ENCODE data around the gene IQGAP2.

IQGAP2 gene

DNA sequence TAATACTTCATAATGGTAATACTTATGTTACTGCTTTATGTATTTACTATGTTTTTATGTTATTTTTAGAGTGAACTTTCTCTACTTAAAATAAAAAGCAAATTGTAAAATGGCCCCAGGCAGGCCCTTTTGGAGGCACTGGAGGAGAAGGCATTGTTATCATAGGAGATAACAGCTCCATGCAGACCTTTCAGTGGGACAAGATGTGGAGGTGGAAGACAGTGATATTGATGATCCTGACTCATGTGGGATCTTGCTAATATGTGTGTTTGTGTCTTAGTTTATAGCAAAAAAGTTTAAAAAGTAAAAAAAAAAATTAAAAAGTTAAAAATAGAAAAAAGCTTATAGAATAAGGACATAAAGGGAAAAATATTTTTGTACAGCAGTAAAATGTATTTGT lies 74.5 kb downstream of the IQGAP2 start:
- no peak for DNase-seq (ENCODE audit: low read depth in 2 of 2)

DNA sequence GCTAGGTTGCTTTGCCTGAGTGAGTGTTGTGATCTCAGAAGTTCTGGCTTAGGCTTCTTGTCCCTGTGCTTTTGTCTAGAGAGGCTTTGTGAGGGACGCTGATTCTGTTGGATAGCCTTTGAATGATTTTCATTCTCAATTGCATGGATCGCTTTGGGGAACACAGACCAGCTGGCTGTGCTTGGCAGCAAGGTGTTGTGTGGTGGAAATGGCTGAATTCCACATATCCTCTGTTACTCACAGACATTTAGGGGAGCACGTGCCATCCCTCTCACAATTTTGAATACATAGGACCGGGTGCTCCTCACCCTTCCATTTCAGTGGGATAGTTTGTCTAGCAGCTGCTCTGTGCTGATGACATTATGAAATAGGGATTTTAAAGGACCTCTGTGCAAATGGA lies 76.2 kb downstream of the IQGAP2 start:
- DNase-seq (ENCODE audit: low read depth in 2 of 2) = no peak

DNA sequence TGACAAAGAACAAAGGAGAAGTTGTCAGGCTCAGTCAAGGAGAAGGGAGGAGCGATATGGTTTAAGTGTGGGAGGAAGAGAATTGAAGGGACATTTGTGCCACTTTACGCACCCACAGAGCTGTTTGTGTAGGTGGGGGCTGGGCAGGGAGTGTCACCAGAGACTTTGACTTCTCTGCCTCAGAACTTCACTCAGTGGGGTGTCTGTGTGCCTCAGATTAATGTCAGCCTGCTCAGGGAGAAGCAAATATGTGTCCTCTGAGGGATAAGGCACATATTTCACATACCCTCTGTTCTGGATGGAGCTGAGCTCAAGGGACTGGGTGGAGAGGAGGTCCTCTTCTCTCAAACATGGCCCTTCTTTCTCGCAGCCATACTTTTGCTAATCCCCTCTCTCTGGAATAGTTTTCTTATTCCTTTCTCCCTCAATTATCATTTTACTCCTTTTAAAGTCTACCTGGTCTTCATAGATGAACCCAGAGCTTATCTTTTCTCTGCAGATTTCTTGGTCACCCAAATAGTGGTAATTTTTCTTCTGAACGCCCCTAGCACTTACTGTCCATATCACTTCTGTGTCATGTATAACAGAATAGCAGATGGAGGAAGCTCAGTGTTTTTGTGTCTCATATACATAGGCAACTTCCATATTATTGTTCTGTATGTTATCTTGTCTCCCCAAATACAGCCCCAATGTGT lies 77.0 kb downstream of the IQGAP2 start:
- DNase-seq (ENCODE audit: low read depth in 2 of 2) = no peak

DNA sequence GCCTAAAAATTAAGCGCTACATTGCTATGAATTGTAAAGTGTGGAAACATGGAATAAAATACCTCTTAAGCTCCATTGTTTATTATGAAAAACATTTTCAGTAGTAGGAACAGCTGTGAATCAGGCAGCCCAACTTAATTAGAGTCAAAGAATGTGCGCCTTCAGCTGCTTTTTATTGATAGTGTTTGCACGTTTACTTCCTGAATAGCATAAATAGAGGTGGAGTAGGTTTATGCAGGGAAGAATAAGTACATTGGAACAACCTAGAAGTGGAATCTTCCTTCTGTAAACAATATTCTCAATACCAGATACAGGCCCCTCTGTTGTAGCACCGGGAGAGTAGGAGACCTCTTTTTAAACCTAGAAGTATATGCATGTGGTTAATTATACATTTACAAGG lies 79.9 kb downstream of the IQGAP2 start:
- DNase-seq (ENCODE audit: low read depth in 2 of 2) = no peak

DNA sequence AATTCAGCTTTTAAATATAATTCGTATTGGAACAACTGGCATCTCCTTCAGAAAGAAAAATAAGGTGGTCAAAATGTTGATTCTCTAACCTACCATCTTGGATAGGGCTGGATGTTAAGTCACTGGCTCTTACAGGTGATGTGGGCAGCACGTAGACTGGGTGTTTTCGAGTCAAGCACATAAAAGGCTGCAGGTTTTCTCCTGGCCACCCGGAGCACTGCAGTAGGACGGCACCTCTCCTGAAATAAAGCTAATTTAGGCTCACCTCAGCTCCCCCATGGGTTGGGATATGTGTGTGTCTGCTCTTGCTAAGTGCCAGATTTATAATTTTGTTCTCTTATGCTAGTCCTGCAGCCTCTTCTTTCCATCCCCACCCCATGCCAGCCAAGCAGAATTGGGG lies 80.3 kb downstream of the IQGAP2 start:
- DNase-seq (ENCODE audit: low read depth in 2 of 2) = no peak

DNA sequence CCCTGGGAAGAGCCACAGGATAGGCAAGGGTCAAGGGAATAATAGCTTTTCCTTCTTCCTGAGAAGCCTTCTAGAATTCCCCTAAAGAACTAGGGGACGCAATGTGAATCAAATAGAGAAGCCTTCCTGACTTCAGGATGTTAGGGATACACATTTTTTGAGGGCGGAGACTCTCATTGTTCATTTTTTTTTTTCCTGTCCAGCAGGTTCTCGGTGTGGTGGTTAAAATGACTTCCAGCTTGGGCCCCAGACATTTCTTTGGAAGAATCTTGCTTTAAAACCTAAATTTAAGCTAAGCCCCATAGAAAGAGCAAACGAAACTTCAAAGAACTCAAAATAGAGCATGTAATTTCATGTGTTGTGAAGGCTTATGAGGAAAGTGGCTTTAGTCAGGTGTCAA lies 80.8 kb downstream of the IQGAP2 start:
- no peak for DNase-seq (ENCODE audit: low read depth in 2 of 2)

DNA sequence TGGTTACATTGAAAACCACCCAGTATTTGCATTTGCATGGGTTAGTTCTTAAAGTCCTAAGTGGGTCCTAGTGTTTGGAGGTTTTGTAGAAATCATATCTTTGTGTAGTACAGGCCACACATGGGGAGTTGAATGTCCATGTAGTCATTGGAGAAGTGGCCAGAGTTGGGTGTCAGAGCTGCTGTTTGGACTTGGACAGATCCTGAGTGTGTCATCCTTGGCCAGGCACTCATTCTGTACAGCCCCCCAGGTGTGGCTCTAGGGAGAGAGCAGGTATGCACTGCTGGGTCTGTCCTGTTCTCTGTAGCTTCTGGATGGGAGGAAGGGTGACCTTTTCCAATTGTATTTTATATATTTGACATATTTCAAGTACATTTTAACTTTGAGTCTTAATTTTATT lies 82.4 kb downstream of the IQGAP2 start:
- no peak for DNase-seq (ENCODE audit: low read depth in 2 of 2)

DNA sequence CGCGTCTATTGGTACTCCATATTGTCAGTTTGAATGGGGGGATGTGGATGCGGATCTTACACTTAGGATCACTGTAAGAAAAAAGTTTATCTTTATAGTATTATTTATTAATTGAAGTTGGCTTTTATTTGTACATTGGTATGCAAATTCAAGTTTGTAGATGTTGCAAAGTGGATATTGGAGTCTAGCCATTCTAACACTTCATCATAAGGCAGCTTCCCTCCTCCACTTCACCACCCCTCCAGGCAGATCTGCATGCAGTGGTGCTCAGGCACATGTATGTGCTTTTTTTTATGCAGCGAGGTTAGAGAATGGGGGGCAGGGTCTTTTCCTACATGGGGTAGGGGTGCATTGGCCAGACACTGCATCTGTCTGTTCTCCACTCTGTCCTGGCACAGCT lies 84.3 kb downstream of the IQGAP2 start:
- DNase-seq (ENCODE audit: low read depth in 2 of 2) = no peak

DNA sequence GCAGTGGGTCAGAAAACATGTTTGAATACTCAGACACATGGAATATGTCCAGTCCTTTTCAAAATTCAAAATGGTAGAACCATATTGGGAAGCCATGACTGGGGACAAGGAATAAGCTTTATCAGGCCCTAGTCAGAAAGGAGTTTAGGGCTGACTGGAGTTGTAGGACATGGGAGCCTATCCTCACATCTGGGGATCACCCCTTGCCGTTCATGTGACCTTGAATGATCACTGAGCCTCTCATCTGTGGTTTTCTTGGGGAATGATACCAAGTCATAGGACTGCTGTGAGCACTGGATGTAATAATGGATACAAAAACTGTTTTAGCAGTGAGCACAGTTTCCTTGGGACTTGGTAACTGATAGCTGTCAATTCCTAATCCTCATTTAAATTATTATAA lies 84.7 kb downstream of the IQGAP2 start:
- no peak for DNase-seq (ENCODE audit: low read depth in 2 of 2)

DNA sequence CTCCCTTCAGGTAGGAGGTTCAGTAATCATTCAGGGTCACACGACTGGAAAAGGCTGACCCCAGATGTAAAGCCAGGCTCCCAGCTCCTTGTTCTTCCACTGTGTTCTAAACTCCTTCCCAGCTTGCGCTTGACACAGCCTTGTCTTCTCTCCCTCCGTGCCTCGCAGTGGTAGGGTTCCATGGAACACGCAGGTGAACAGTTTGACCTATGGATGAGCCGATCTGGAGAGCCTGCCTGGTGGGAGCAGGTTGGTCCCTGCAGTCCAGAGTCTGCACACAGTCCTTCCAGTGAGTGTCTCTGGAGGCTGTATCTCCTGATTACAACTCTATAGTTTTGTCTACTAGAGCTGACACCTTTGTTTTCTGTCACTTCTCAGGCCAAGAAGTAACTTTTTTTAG lies 85.9 kb downstream of the IQGAP2 start:
- no peak for DNase-seq (ENCODE audit: low read depth in 2 of 2)

DNA sequence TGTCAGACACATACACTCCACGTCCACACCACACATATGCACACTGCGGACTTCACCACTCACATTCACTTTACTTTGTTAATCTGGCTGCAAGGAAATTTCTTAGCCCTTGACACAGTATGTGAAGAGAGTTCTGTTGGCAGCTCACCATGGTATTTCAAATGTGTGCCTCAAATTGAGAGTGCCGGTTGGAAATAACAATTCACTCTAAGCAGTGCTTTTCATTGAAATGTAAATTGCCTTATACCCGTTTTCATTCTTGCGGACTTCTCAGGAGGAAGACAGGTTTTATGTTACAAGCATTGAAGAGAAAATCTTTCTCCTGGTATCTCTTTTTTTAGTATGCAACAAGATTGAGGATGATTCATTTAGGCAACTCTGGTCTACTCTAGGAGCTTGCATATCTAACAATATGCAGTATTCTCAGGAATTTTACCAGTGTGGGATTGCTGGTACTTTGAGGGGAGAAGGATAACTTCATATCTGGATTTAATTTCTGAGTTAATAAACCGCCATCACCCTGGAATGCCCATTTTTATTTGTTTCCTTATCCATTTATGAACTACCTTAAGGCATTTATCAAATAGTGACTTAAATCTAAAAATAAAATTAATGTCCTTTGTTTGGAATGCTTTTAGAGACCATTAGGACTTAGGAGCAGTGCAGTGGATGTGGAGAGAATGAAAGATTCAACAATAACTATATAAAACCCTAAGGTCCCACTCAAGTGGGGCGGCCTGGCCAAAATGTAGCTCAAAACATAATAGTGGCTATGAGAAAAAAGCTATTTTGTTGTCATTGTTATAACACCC lies 87.0 kb downstream of the IQGAP2 start:
- DNase-seq (ENCODE audit: low read depth in 2 of 2) = no peak

DNA sequence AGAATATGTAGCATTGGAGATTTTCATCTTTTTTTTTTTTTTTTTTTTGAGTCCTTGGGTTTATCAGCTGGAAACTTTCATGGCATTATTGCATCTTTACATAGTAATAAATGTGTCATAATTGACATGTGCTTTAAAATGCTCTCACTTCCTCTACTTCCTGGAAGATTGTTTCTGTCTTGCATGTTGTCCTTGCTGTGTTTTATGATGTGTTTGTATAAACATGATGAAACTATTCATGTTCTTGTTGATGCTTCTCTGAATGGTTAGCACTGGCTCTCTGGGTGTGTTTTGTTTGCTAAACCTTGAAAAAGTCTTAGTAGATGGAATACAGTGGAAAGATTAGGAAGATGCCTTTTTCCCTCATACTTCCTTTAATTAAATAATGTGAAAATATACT lies 87.9 kb downstream of the IQGAP2 start:
- DNase-seq (ENCODE audit: low read depth in 2 of 2) = no peak

DNA sequence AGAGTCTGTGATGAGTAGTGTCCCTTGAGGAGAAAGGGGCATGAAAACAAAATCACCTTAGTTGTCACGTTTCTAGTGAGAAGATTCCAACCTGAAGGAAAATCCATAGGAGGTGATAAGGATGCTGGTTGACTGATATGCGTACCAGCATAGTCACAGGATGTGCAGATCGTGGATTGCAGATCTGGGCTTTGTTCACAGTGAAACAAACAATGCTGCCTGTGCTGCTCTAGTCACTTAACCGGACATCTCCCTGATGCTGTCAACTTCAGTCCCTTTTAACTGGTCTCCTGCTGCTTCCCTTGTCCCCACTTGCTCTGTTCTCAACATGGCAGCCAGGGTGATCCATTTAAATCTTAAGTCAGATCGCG lies 89.7 kb downstream of the IQGAP2 start:
- no peak for DNase-seq (ENCODE audit: low read depth in 2 of 2)

DNA sequence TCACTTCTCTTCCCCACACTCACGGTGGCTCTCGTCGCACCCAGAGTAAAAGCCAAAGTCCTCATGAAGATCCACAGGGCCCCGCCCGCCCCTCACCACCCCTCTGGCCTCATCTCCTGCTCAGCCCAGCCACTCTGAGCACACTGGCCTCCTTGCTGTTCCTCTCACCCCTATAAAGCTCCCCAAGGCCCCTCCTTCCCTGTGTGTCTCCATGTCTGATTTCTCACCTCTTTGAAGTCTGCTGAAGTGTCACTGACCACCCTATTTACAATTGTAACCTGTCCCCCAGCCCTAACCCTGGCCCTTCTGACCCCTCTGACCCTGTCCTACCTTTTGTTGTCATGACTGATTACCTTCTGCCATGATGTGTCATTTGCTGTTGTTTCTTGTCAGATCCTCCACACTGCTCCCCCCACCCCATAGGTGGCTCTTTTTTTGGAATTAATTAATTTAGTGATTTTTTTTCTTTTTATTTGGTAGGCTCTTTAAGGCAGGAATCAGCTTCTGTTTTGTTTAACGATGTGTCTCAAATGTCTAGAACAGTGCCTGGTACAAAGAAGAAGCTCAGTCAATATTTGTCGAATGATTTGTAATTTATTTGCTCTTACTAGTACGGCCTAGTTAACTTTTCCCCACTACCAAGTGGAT lies 90.2 kb downstream of the IQGAP2 start:
- no peak for DNase-seq (ENCODE audit: low read depth in 2 of 2)

DNA sequence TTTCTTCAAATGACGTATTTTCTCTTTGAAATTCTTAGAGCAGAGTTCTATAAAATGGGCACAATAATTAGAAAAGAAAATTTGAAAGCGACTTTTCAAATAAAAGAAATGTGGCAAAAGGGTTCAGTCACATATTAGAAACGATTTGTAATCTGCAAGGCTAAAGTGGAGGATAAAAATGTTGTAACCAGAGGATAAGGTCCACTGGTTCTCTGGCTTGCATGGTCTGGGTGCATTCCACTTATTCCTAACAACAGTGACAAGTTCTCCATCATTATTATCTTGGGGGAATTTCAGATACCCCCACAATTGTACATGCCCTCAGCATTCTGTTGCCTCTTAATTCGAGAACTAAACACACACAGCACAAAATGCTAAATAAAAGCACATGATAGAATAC lies 91.1 kb downstream of the IQGAP2 start:
- DNase-seq (ENCODE audit: low read depth in 2 of 2) = no peak

DNA sequence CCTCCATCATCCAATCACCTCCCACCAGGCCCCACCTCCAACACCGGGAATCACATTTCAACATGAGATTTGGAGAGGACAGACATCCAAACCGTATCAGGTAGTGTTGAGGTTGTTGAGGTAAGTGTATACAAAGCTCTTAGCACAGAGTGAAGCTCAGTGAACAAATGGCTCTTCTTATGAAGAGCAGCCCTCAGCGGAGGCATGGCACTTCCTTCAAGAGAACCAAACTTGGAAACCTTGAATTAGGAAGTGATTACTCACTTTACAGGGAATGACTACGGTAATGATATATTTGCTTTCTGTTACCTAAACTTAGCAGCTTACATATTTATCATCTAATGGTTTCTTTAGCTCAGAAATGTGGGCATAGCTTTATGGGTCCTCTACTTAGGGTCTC lies 92.8 kb downstream of the IQGAP2 start:
- no peak for DNase-seq (ENCODE audit: low read depth in 2 of 2)

DNA sequence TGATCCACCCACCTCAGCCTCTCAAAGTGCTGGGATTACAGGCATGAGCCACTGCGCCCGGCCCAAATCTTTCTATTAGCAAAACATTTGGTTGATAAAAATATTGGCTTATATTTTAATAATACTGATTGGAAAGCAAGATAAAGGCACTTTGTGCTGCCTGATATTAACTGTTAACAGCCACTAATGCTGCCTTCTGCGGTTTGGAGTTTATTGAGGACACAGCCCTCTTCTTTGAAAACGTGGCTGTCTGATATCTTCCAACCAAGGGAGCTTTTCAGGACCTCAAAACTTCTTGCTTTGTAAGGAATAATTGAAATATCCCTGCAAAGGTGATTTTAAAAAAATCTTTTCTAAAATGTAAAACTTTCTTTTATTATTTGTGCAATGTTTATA lies 94.0 kb downstream of the IQGAP2 start:
- no peak for DNase-seq (ENCODE audit: low read depth in 2 of 2)

DNA sequence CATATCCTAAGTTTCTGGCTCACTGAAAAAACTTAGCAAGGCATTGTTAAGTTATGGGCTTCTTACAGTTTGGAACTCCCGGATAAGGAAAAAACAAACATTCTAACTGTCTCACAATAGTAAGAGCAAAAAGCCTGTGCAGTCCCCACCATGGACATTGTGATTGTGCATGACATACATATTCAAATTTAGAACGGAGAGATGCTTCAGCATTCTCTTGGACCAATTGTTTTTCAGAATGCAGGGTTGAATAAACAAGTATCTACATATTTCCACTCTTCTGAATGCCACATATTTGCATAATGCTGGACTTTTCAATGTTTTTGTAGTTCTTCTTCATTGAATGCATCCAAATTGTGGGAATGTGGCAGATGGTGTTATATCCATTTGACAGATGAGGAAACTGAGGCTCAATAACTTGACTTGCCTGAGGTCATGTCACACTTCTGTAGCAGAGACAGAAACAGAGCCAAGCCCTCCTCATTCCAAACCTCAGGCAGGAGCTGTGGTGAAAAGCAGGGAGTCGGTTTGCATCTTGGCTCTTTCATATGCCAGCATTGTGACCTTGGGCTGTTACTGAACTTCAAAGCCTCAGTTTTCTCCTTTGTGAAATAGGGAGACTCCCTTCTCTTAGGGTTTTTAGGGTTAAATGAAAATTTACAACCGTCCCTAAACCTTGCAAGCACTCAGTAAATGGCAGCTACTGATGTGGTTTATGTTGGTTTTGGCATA lies 95.1 kb downstream of the IQGAP2 start:
- DNase-seq (ENCODE audit: low read depth in 2 of 2) = no peak

DNA sequence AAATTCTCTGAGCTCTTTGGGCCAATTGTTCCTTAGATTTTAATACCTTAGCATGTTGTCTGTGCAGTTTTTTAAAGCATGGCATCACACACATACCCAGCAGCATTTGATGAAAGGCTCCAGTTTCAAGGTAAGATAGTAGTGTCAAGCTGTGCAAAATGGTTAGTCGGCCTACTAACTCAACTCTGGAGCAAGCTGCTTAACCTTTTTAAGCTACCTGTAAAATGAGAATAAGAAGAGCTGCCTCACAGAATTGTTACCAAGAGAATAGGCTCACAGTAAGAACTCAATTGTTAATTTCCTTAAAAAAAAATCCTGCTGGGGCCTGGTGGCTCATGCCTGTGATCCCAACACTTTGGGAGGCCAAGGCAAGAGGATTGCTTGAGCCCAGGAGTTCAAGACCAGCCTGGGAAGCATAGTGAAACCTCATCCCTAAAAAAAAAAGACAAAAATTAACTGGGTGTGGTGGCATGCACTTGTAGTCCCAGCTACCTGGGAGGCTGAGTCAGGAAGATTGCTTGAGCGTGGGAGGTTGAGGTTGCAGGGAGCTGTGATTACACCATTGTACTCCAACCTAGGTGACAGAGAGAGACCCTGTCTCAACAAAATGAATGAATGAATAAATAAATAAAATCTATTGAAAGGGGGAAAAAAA lies 96.5 kb downstream of the IQGAP2 start:
- no peak for DNase-seq (ENCODE audit: low read depth in 2 of 2)

DNA sequence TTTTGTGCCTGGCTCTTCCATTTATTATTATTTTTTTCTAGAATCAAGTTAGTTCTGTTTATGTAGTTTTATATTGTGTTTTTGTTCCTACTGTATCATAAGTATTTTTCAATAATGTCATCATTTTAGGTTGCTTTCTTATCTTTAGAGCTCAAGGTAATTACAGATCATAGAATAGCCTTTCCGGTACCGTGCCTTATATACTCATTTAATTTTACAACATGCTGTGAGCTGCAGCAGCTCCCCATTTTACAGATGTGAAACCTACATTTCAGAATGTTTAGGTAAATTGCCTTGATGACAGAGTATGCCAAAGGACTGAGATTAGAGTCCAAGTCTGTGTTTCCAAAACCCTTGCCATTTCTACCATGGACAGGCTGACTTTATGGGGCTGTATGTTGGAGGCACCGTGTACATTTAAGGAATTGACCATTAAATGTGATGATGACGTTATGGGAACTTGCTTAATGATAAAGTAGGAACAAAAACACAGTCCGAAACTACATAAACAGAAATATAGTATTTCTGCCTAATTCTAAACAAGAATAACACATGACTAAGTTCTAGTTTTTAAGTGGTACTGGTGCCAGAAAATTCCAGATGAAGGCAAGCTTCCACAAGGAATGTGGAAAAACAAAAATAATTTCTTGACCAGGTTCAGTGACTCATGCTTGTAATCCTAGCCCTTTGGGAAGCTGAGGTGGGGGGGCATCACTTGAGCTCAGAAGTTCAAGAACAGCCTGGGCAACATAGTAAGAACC lies 97.7 kb downstream of the IQGAP2 start:
- no peak for DNase-seq (ENCODE audit: low read depth in 2 of 2)

DNA sequence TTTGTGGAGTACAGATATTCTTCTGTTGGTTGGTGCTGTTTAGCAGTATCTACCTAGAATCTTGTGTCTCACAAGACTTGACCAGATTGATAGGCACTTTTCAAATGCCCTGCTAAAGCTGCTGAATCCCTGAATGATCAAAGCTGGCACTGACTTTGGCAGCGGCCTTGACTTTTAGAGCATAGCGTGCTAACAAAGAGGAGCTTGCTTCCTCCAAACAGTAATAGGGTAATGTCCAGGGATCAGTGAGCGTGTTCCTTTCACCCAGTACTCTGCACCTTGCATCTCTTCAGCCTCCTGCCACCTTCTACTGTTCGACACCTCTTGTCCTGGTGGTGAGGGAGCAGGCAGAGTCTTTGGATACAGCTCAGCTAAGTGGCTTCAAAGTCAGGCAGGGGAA lies 100.8 kb downstream of the IQGAP2 start:
- no peak for DNase-seq (ENCODE audit: low read depth in 2 of 2)
